ENCODE measurements around the gene IL1F10. TPM values are rescaled to one million over a fixed set of nuclear protein-coding genes. Genes with fewer than 3 reads are reported as not detected.
"Not testable (repeated sequence)": the region's sequence is repeated elsewhere in the genome, so short reads cannot be mapped to it uniquely, and the experiment has no call there.

Gene IL1F10
- total RNA-seq, 1 donor from 2014 or later = not detected

DNA sequence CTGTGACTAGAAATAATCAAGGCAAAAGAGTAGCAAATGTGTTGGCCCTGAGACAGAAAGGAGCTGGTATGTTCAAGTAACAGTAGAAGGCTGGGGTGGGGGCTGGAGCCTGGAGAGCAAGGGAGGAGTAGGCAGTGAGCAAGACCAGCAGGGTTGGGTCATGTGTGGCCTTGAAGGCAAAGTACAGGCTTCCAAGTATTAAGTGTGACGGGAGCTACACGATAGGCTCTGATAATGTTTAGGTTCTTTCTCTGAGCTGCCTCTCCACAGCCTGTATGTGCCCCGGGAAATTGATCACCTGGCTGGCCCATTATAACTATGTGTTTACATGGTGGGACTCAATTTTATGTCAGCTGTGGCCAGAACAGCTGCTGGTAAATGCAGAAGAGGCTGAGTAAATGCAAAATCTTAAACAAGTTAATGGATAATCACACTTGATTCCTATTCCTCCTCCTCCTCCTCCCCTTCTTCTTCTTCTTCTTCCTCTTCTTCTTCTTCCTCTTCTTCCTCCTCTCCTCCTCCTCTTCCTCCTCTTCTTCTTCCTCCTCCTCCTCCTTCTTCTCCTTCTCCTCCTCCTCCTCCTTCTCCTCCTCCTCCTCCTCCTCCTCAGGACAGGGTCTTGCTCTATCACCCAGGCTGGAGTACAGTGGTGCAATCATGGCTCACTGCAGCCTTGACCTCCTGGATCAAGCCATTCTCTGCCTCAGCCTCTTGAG is 9.3 kb downstream of the IL1F10 start:
- intact Hi-C loops (cut with DNase I) = no loop called here
- no peak for ATAC-seq
- DNase-seq (ENCODE audit: missing footprints) = no peak

DNA sequence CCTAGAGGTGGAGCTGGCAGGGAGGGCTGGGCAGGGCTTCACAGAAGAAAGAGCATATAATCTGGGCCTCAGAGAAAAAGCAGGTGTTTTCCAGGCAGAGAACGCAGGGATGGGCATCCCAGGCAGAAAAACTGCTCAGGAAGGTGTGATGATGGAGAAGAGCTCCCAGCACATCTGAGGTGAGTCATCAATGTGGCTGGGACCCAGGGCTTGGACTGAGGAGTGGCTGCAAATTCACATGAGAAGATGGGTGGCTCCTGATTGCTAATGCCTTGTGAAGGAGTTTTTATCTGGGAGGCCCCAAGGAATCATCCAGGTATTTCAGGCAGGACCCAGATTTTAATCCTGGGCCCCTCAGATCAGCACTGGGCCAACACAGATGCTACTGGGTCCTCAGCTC is 10.2 kb downstream of the IL1F10 start:
- ATAC-seq (no peak), DNase-seq (ENCODE audit: missing footprints) (no peak)
- intact Hi-C loops (cut with DNase I) = no loop called here

GRCh38 chr2:113078350-113078839 is 10.6 kb downstream of the IL1F10 start:
- intact Hi-C loops (cut with DNase I) = no loop called here
- no peak for DNase-seq (ENCODE audit: missing footprints)
- ATAC-seq = no peak

- ATAC-seq (no peak), DNase-seq (ENCODE audit: missing footprints) (no peak)
- intact Hi-C loops (cut with DNase I) = no loop called here
Measured at GRCh38 chr2:113079131-113079530, 11.4 kb downstream of the IL1F10 start.

DNA sequence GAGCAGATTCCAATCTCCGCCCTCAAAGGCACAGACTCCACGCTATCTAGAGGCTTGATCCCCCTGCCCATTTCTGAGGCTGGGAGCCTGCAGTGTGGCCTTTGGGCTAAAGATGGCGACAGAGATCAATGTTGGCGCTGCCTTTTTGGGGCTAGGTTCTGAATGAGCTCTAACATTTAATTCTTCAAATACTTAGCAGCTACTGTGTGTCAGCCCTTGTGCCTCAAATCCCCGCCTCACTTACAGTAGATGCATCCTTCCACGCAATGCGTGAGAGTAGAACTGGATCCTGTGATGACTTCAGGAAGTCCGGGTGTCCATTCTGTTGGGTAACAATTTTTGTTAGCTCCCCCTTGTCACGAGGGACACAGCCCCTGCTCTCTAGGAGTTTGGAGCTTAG is 12.4 kb downstream of the IL1F10 start:
- ATAC-seq (peak; percentile 42), DNase-seq (ENCODE audit: missing footprints) (no peak)
- intact Hi-C loops (cut with DNase I) = no loop called here

DNA sequence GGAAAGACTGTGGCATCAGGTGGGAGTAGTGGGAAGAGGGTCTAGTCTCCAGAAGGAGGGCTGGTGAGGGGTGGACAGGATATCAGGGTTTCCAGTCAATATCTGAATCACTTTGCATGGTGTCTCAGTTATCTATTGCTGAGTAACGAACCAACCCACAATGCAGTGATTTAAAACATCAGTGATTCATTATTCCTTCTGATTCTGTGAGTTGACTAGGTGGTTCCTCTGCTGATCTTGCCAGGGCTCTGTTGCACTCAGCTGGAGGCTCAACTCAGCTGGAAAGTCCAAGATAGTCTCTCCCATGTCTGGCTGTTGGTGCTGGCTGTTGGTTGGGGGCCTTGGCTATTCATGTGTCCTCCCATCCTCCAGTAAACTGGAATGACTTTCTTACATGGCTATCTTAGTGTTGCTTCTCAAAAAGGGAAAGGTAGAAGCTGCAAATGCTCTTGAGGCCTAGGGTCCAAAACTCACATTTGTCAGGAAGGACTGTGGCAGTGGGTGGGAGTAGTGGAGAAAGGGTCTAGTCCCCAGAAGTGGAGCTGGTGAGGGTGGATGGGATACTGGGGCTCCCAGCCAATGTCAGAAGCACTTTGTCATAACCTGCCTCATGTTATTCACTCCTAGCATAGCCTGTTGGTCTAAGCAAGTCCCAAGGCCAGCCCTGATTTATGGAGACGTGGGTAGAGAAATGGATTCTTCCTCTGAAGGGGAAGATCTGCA is 13.9 kb downstream of the IL1F10 start:
- intact Hi-C loops (cut with DNase I) = no loop called here
- ATAC-seq = no peak
- DNase-seq (ENCODE audit: missing footprints) = no peak

- ATAC-seq = no peak
- intact Hi-C loops (cut with DNase I) = no loop called here
- no peak for DNase-seq (ENCODE audit: missing footprints)
Measured at GRCh38 chr2:113083296-113083695, 15.5 kb downstream of the IL1F10 start.

- ATAC-seq (no peak), DNase-seq (ENCODE audit: missing footprints) (no peak)
- intact Hi-C loops (cut with DNase I) = no loop called here
Measured at GRCh38 chr2:113084249-113085000, 16.7 kb downstream of the IL1F10 start.

GRCh38 chr2:113085542-113085941 is 17.8 kb downstream of the IL1F10 start:
- intact Hi-C loops (cut with DNase I) = no loop called here
- DNase-seq (ENCODE audit: missing footprints) (no peak), ATAC-seq (no peak)

- no peak for DNase-seq (ENCODE audit: missing footprints)
- intact Hi-C loops (cut with DNase I) = no loop called here
Measured at GRCh38 chr2:113088213-113088992, 20.6 kb downstream of the IL1F10 start.

GRCh38 chr2:113089916-113090315 is 22.1 kb downstream of the IL1F10 start:
- ATAC-seq = no peak
- intact Hi-C loops (cut with DNase I) = no loop called here
- DNase-seq (ENCODE audit: missing footprints) = no peak

More at GRCh38 chr2:113088213-113088992, 20.6 kb downstream of the IL1F10 start:
- no peak for ATAC-seq

DNA sequence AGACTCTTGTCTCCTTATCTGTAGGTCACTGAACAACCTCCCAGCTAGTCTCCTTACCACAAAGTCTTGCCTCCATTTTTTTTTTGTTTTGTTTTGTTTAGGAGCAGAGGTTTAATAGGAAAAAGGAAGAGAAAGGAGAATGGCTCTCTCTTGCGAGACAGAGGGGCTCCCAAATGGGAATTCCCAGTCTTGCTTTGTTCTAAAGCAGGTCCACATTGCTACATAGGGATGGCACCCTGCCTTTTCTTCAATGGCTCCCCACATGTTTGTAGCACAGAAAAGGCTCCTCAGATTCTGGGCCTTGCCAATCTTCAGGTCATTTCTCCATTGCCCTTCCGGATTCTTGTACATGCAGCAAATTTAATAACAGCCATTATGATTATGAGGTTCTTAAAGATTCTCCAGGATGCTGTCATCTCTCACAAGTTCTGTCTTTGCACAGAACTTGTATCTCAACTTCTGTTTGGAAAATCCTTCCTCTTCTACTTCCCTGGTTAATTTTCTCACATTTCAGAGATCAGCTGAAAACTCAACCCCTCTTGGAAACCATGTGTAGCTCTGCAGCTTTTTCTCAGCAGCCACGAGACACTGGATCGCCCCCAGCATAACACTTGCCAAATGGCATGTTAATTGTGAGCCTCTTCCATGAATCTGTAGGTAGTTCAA is 23.6 kb downstream of the IL1F10 start:
- intact Hi-C loops (cut with DNase I) = no loop called here
- DNase-seq (ENCODE audit: missing footprints) (no peak), ATAC-seq (no peak)

DNA sequence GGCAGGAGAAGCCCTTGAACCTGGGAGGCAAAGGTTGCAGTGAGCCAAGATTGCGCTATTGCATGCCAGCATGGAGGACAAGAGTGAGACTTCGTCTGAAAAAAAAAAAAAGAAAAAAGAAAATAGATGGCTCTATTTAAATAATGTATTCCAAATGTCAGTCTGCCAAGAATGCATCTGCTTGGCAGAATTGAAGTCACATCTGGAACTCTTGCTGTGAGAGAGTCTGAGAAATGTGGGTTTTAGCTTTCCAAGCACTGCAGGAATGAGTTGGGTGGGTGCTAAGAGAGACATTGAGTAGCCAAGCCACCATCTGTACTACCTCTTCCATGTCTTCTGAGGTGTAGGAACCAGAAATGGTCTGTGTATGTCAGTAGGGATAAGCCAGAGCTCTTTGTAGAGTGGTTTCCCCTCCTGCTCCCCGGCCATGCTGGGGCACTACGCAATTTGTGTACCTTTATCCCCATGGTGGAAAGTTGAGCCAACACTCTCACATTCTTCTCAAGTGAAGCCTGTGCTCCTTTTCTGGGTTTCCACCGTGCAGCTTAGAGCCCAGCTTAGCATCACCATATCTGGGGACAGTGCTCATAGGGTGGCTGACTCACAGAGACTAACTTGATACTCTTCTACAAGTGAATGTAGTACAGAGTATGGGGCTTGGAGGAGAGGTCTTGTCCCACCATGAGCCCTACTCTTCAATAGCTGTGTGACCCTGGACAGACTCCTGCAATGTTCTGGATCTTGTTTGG is 25.3 kb downstream of the IL1F10 start:
- DNase-seq (ENCODE audit: missing footprints) (no peak), ATAC-seq (no peak)
- intact Hi-C loops (cut with DNase I) = no loop called here

DNA sequence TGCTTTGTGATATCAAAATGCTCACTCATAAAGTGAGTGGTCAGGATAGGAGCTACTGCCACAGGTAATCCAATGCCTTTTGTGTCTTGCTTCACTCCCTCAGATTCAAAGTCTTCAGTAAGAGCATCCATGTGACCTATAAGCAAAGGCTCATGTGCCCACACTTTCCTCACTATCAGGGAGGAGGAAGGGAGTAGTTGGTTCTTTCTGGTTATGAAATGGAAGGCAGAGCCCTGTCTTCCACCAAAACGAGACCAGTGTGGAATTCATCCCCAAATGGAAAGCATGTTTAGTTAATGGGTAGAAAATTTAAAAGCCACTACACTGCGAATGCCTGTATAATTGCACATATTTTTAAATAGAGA is 25.8 kb downstream of the IL1F10 start:
- no peak for DNase-seq (ENCODE audit: missing footprints)
- intact Hi-C loops (cut with DNase I) = no loop called here
- no peak for ATAC-seq

- DNase-seq (ENCODE audit: missing footprints); intact Hi-C loops (cut with DNase I); ATAC-seq: not testable (repeated sequence)
Measured at GRCh38 chr2:113096306-113096705, 28.5 kb downstream of the IL1F10 start.

- ATAC-seq; DNase-seq (ENCODE audit: missing footprints); intact Hi-C loops (cut with DNase I): not testable (repeated sequence)
Measured at GRCh38 chr2:113096842-113097618, 29.3 kb downstream of the IL1F10 start.

DNA sequence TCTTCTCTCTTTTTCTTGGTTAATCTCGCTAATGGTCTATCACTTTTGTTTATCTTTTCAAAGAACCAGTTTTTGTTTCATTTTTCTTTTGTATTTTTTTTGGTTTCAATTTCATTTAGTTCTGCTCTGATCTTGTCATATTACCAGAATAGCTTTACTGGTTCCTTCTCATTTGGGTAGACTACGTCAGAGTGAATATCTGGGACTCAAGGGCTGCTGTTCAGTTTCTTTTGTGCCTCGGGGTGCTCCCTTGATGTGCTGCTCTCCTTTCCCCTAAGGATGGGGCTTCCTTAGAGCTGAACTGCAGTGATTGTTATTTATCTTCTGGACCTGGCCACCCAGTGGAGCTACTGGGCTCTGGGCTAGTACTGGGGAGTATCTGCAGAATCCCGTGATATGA is 30.3 kb downstream of the IL1F10 start:
- ATAC-seq (no peak), DNase-seq (ENCODE audit: missing footprints) (no peak)
- intact Hi-C loops (cut with DNase I) = no loop called here

Data from Right ventricle myocardium inferior (tissue), 1 donor.